Gastroesophageal sphincter (tissue), 3 donors: ENCODE measurements around the gene GPRC5B.

Experiments
- CTCF ChIP-seq, 4 experiments: fragments of 200-600 bp in 2 of 4; fragments of 450-650 bp in 2 of 4; sonication (generic) in 1 of 4; IDR thresholded peaks; one replicate each; pipeline ENCODE4 v1.5.1; 2017 to 2019; ENCODE audit warnings: antibody characterized with exemption in 4 of 4, mild to moderate bottlenecking in 2 of 4, moderate library complexity in 2 of 4
- EP300 ChIP-seq: sonication (generic); formaldehyde crosslinking; IDR thresholded peaks from one replicate; pipeline ENCODE4 v1.6.1; 2017; ENCODE audit warnings: antibody characterized with exemption, mild to moderate bottlenecking
- POLR2A ChIP-seq, 2 donors: fragments of 450-650 bp; IDR thresholded peaks; one replicate each; pipeline ENCODE4 v1.6.1; 2017; ENCODE audit warnings: antibody characterized with exemption in 2 of 2, mild to moderate bottlenecking in 2 of 2, moderate library complexity in 1 of 2
- POLR2AphosphoS5 ChIP-seq: sonication (generic); formaldehyde crosslinking; IDR thresholded peaks from one replicate; pipeline ENCODE4 v1.6.1; 2017; ENCODE audit warnings: antibody characterized with exemption

GRCh38 chr16:19909750-19910322 lies 25.2 kb upstream of the GPRC5B start:
- TF ChIP-seq CTCF (IDR thresholded peaks at IDR 0.05) (no peak), POLR2A (IDR thresholded peaks at IDR 0.05) (no peak), EP300 (no peak), POLR2AphosphoS5 (no peak)
